HG03175 (cell line): ENCODE data around the gene ARMC8.
"Not testable (repeated sequence)": the region's sequence is repeated elsewhere in the genome, so short reads cannot be mapped to it uniquely, and the experiment has no call there.

Experiments
- ATAC-seq: cut with Tn5 transposase; IDR thresholded peaks from one replicate; pipeline ENCODE4 v1.9.1; 2021; ENCODE audit warnings: mild to moderate bottlenecking, moderate library complexity; ENCODE audit not compliant: unreplicated experiment

The ARMC8 gene, protein sequence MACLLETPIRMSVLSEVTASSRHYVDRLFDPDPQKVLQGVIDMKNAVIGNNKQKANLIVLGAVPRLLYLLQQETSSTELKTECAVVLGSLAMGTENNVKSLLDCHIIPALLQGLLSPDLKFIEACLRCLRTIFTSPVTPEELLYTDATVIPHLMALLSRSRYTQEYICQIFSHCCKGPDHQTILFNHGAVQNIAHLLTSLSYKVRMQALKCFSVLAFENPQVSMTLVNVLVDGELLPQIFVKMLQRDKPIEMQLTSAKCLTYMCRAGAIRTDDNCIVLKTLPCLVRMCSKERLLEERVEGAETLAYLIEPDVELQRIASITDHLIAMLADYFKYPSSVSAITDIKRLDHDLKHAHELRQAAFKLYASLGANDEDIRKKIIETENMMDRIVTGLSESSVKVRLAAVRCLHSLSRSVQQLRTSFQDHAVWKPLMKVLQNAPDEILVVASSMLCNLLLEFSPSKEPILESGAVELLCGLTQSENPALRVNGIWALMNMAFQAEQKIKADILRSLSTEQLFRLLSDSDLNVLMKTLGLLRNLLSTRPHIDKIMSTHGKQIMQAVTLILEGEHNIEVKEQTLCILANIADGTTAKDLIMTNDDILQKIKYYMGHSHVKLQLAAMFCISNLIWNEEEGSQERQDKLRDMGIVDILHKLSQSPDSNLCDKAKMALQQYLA

DNA sequence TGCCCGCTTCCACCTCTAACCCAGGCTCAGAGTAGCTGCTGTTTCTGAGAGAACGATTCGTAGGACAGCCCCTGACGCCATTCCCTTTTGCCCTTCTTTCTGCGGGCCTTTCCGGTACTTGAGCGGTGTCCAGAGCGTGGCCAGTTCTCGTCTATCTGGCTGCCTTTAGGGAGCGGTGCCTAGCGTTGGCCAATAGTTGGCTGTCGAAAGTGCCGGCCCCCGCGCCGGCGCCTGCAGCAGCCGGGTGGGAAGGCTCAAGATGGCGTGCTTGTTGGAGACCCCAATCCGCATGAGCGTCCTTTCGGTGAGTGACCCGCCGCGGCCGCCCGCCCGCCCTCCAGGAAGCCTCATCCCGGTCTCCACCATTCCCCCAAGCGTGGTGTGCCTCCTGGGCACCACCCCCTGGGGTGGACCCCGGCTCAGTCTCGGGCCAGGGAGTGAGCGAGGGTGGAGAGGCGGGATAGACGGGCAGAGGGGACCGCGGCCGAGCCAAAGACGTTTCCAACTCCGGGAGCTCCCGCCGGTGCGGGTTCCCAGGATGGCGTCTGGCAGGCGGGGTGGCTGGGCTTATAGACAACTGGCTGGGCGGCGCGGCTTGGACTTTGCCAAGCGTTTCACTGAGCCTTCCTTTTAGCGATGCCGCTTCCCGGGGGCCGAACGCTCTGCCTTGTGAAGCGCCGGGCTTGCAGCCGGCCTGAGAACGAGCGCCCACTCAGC lies at the start of gene ARMC8:
Gene ARMC8, plus strand, starts transcription at position 6 of the 717 bp plus-strand sequence. Its CDS starts 254 bp downstream, at position 260.
- peak; percentile 57 for ATAC-seq

DNA sequence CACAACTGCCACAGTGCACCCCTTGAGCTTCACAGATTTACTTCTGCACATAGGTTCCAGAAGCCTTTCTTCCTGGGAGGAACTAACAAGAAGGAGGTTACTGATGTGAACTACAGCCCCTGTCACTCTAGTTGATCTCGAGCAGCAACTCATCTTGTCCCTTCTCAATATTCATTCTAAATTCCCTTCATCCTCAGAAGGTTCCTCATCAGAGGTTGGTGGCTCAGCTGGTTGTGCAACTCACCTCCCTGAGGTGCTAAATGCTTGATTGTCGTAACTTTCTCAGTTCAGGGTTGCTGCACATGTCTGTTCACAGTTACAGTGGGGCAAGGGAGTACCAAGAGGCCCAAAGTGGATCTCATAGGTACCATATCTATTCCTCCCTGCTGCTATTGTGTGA lies 49.2 kb upstream of the ARMC8 start:
- ATAC-seq = no peak

DNA sequence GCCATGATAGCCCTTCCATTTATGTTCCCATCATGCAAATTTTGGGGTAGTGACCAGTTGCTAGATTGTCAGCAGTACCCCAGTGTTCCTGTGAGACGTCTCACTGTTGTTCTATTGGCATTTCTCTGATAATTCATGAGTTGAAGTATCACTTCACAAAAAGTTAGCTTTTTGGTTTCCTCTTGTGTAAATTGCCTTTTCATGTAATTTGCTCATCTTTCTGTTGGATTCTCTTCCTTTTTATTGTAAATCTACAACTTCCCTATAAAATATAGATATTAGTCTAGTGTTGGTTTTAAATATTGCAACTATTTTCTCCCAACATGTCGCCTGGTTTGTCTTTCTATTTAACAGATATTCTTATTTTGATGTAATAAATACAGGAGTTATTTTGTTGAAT lies 47.4 kb upstream of the ARMC8 start:
- ATAC-seq = no peak

DNA sequence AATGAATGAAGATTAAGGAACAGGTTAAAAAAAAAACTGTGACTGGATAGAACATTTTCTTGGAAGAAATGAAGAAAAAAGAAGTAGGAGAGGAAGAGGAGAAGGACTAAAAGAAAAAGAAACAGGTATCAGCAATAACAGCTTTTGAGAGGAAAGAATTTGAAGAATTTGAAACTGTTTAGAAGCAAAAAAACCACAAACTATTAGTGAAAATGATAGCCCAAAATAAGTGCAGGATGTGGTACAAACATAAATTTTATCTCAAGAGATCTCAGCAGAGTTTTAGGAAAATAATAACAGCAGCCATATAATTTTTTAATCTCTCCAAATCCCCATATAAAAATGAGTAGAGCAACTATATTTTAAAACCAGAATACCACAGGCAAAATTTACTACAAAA lies 46.2 kb upstream of the ARMC8 start:
- no peak for ATAC-seq

DNA sequence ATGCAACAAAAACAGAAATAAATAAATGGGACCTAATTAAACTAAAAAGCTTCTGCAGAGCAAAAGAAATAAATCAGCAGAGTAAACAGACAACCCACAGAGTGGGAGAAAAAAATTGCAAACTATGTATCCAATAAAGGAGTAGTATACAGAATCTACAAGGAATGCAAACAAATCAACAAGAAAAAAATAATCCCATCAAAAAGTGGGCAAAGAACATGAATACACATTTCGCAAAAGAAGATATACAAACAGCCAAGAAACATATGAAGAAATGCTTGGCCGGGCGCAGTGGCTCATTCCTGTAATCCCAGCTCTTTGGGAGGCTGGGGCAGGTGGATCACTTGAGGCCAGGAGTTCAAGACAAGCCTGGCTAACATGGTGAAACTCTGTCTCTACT lies 44.9 kb upstream of the ARMC8 start:
- not testable (repeated sequence) for ATAC-seq

DNA sequence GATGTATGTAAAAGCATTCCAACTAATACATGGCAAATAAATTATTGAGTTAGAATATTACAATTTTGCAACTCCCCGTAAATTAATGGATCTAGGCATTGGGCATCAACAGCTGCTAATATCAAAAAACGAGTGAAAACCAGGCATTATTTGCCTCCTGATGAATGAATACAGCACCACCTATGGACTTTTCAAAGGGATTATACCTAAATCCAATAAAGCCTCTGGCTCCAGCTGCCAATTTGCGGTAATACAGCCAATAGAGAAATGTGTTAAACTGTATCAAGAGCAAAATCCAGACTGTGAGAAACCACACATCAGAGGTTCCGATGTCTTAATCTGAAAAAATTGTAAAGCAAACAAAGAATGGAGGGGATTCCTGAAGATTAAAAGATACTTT lies 38.6 kb upstream of the ARMC8 start:
- no peak for ATAC-seq

DNA sequence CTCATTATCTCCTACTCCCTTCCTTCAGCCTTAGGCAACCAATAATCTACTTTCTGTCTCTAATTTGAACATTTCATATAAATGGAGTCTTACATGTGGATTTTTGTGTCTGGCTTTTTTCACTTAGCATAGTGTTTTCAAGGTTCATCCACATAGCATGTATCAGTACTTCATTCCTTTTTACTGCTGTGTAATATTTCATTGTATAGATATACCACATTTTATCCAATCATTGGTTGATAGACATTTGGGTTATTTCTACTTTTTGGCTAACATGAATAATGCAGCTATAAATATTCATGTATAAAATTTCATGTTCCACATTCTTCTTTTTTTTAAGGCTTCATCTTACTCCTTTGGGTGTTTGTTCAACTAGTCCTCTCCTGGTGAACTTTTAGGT lies 32.6 kb upstream of the ARMC8 start:
- ATAC-seq = no peak

DNA sequence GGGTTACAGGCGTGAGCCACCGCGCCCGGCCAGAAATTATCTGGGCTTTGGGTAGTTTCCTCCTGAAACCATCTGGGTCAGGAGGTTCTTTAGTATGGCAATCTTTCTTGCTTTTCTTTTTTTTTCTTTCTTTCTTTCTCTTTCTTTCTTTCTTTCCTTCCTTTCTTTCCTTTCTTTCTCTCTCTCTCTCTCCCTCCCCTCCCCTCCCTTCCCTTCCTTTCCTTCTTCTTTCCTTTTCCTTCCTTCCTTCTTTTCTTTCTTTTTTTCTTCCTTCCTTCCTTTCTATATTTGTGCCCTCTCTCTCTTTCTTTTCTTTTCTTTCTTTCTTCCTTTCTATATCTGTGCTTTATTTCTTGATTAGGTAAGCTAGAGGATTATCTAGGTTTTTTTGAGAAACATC lies 29.4 kb upstream of the ARMC8 start:
- no peak for ATAC-seq

DNA sequence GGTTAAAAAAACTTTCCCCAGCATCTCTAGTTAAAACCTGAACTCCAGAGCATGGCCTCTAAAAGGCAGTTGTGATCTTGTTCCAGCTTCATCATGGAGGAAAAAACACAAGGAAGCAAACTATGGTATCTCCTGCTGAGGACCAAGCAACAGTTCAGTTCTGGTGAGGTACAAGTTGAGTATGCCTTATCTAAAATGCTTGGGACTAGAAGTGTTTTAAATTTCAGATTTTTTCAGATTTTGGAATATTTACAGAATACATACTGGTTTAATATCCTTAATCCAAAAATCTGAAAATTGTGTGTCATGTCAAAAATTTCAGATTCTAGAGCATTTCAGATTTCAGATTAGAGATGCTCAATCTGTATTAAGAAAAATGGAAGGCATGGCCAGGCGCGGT lies 22.0 kb upstream of the ARMC8 start:
- ATAC-seq = no peak

DNA sequence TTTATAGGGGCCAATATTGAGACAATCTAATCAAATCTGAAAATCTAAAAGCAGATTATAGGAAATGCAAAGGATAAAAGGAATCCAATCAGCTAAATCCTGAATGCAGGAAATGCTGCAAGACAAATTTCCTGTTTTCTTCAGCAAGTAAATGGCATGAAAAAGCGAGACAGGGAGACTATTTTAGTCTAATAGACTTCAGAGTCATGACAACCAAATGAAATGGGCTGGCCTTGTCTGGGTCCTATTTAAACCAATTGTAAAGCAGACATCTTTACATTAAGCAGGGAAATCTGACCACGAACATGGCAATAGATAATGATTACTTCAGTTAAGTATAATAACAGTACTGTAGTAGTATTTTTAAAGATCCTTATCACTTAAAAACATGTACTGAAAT lies 14.5 kb upstream of the ARMC8 start:
- ATAC-seq = no peak

DNA sequence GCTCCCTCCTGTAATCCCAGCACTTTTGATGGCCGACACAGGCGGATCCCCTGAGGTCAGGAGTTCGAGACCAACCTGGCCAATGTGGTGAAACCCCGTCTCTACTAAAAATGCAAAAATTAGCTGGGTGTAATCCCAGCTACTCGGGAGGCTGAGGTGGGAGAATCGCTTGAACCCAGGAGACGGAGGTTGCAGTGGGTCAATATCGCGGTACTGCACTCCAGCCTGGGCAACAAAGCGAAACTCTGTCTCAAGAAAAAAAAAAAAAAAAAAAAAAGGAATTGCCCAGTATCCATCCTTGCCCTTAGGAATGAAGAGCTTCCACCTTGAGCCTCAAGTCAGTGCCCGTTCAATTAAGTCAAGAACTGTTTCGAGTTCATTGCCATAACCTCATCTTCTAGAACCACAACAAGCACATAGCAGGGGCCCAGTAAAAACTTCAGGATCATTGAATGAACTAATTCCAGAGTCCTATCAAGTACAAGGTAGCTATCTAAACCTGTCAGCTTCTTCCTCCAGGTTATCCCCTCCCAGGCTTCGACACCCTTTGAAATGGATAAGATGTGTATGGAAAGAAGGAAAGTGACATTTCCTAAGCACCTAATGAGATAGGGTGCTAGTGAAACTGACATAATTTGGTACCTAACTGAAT lies 13.2 kb upstream of the ARMC8 start:
- peak; percentile 5 for ATAC-seq

DNA sequence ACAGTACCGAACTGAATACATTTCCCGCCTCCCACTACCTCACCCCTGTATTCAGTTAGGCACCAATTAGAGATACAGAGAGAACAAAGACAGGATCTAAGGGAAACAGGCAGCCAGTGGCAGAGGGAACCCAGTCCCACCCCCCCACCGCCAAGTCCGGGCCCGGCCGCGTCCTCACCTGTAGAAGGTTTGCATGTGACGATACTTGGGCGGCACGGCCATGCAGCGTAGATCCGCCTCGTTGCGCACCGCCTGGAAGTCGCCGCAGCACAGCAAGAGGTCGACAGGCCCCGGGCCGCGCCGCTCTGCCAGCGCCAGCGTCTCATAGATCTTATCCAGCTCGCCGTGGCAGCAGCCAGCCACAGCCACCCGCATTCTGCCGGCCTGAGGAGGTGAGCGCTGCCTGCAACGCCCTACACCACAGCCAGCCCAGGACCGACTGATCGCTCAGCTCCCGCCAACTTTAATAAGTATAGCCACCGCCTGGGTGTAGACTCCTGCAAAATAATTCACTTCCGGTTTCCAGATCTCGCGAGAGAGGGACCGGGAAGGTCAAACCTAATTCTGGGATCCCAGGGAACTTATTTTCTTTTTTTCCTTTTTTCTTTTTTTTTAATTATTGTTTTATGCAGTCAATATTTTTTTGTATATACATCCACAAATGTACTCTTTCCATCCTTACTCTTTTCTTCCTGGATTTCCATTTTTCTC lies 12.5 kb upstream of the ARMC8 start, which contains the start of gene DBR1:
Gene DBR1, minus strand, starts transcription at position 501 of the 711 bp plus-strand sequence. Its CDS starts 126 bp downstream, at position 375.
- peak; percentile 88 for ATAC-seq

DNA sequence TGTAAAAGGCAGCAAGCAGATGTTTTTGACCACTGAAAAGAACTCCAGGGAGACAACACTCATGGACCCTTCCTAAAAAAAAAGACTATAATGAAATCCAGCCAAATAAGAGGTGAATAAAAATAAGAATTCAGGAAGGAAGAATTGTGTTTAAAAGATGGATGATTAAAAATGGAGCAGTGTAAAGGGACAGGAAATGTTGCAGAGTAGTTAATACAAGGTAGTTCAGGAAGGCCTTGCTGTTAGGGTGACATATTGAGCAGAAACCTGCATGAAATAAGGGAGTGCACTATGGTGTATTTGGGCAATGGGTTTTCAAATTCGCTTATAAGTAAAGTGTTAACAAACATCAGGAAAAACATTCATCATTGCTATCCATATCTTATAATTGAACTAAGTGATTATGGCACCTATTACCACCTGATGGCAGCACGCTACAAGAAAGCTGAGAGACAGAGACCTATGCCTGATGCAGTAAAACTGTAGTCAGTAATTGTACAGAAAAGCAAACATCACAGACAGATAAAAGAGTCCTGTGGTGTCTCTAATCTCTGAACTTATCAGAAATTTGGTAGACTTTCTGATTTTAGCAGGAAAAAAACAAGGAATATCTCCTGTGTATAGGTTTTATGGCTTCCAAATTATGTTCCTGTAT lies 6.6 kb upstream of the ARMC8 start:
- peak; percentile 82 for ATAC-seq

DNA sequence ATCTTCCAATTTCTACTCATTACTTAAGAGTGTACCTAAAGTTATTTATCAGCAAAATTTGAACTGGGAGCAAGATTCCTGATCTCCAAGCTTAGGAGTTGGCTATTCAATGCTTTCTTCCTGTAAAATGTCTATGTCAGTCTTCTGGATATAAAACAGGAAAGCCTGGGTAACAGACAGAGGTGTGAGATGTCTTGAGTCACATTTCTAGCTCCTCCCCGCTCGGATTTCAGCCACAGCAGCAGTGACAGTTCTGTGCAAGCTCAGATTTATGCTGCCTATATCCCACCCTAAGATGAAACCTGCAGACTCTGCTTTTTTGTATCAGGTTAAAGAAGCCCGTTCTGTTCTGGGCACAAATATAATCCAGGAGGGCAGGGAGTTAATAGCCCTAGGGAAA lies 2.1 kb upstream of the ARMC8 start:
- no peak for ATAC-seq

DNA sequence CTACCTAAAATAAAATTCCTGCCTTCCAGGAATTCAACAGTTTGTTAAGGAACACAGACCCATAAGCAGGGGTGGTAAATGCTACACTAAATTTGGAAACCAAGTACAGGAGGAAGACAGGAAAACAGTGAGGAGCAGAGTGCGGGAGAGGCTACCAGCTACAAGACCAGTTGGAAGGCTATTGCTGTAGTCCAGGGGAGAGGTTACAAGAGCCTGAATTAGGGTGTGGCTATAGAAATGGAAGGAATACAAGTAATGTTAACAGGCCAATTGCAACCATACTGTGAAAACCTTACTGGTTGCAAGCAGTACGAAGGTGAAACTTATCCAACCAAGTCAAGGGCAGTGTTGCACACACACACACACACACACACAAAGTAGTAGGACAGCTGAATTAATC lies 880 bp upstream of the ARMC8 start:
- ATAC-seq = no peak

DNA sequence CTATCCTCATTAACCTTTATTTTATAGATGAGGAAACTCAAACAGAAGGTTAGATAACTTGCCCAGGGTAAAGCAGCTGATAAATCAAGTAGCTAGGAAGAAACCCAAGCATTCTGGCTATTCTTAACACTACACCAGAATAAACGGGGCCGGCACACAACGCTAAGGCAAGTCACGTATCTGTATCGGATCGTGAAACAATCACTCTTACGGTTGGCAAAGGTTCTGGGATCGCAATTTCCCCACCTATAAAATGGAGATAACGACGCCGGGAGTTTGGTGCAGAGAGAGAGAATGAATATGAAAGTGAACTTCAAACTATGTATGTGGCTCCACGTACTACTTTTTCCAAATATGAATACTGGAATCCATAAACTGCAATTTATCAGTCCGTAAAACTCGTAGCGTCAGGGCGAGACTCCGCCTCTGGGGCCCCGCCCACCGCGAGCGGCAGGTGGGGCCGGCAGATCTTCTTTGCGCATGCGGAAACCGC lies 252 bp upstream of the ARMC8 start:
- ATAC-seq = peak; percentile 90

DNA sequence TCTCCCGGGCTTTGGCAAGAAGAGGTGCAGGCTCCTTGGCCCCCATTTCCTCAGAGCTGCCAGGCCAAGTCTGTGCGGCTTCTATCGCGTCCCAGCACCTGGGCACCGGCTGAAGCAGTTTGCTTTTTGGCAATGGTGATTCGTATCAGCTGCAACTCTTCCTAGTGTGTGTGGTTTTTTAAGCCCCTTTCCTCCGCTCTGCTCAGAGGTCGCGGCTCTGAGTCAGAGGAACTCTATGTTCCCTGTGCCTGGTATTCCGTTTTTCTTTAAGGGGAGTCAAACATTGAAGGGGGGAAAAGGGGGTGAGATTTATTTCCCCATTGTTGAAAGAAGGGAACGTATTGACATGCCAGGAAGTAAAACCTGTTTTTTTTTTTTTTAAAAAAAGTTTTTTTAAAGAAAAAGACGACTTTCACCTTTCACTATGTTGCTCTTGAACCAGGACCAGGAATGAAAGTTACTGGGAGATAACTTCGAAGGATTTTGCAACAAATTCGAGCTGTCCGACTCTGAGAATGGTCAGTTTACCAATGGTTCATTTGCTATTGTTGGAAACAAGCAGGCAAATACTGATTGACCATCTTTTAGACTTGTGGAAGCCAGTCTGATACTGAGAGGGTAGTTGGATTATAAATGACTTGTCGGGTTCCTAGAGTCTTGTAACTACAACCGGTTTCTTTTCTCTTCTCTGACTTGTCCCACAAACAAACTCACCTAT lies 1.1 kb downstream of the ARMC8 start:
- no peak for ATAC-seq

DNA sequence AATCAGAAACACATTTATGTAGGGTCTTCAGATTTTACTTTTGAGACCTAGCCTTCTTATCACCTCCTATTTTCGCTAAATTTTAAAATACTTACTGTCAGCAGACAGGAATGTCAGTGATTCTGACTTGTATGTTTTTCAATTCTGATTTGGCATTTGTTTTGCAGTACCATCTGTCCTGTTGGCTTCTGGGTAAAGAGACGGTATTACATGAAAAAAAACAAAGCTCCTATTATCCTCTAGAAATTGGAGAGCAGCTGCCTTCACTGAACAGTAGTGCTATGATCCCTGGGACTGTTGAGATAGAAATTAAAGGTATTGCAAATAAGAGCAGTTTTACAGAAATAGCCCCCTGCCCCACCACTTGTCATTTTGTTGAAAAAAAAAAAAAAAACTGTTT lies 8.4 kb downstream of the ARMC8 start:
- ATAC-seq = no peak

DNA sequence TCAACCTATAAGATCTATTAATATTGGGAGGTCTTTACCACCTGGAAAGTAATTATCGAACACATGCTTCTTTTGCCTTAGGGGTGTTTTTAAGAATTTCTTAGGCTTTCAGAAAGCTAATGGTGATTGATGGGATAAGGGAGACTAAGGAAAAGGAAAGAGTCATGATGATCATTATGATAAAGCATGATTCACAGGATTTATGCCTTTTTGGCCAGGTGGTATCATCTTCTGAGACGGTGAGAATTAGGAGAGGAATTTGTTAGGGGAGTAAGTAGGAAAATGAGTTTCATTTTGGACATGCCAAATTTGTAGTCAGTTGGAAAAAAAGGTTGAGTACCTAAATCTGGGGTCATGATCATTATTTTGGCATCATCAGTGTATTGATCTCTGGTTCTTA lies 8.9 kb downstream of the ARMC8 start:
- ATAC-seq = no peak
